ENCODE results near the gene JADE1. TPM values are rescaled to one million over a fixed set of nuclear protein-coding genes. Genes with fewer than 3 reads are reported as not detected.
A peak's percentile ranks its signal among the peaks of the same experiment; 100 is the strongest.

The JADE1 gene
- total and polyA plus RNA-seq, 2 experiments from 2014 or later, result 84.2 to 158 TPM

- TF ChIP-seq ZNF462 (CRISPR knock-in tag; IDR thresholded peaks at IDR 0.05), result no peak
- no peak for TF ChIP-seq POLR2AphosphoS5 (IDR thresholded peaks at IDR 0.05; ENCODE audit: low read depth)
- TF ChIP-seq ETS1 (IDR thresholded peaks at IDR 0.05), result no peak
- TF ChIP-seq EZH2phosphoT487 (IDR thresholded peaks at IDR 0.05; ENCODE audit: unreplicated experiment), result no peak
- no peak for TF ChIP-seq JUNB (IDR thresholded peaks at IDR 0.05; ENCODE audit: unreplicated experiment)
- no peak for TF ChIP-seq ZNF331 (CRISPR knock-in tag; IDR thresholded peaks at IDR 0.05; ENCODE audit: low read depth)
- no peak for TF ChIP-seq ZNF114 (CRISPR knock-in tag; IDR thresholded peaks at IDR 0.05)
Observed at GRCh38 chr4:128832243-128832625, 22.7 kb downstream of the JADE1 start (continued).

GRCh38 chr4:128835498-128836222 is 26.2 kb downstream of the JADE1 start:
- H3K4me1 ChIP-seq (ENCODE audit: insufficient read depth), result peaks cover 87% of the 10 kb centered on the region
- DNase-seq (ENCODE audit: low spot score), result no peak
- H3K27me3 ChIP-seq (ENCODE audit: insufficient read depth), result no peaks in the 10 kb centered on the region
- H3K27ac ChIP-seq (ENCODE audit: low read depth), result no peak overlapping the region
- H3K4me2 ChIP-seq, result 0 out of 2 replicates have a peak overlapping the region, but pooled peaks have one; percentile 15
- peak overlapping the region; percentile 59 for H3K27ac Mint-ChIP-seq
- peaks cover 98% of the 10 kb centered on the region for H4K20me1 ChIP-seq (replicated peaks; ENCODE audit: insufficient read depth)
- H3K79me2 ChIP-seq (replicated peaks; ENCODE audit: insufficient read depth), result peaks cover 100% of the 10 kb centered on the region
- H3K4me3 ChIP-seq, result no peak overlapping the region
- peaks cover 82% of the 10 kb centered on the region for H3K4me1 Mint-ChIP-seq
- H3K36me3 Mint-ChIP-seq (ENCODE audit: low read depth), result peaks cover 88% of the 10 kb centered on the region
- H3K36me3 ChIP-seq (ENCODE audit: insufficient read depth), result peaks cover 77% of the 10 kb centered on the region
- peaks cover 11% of the 10 kb centered on the region for H3K27me3 Mint-ChIP-seq (ENCODE audit: insufficient read depth, low read depth, poor library complexity)
- H3K4me3 Mint-ChIP-seq, result no peak overlapping the region
- no peaks in the 10 kb centered on the region for H3K9me3 Mint-ChIP-seq
- ATAC-seq, result no peak
- peaks cover 30% of the 10 kb centered on the region for H3F3A ChIP-seq (replicated peaks; ENCODE audit: low read depth)
- no peak overlapping the region for H2AFZ ChIP-seq
- H3K9me2 ChIP-seq (ENCODE audit: insufficient read depth), result no peaks in the 10 kb centered on the region
- no peak for TF ChIP-seq CTCF (conservative IDR thresholded peaks at IDR 0.05; ENCODE audit: low read depth in 2 of 2)
- no peak for TF ChIP-seq EZH2phosphoT487 (IDR thresholded peaks at IDR 0.05; ENCODE audit: unreplicated experiment)
- TF ChIP-seq STAT1 (IDR thresholded peaks at IDR 0.05; ENCODE audit: unreplicated experiment), result no peak
- TF ChIP-seq POLR2AphosphoS5 (IDR thresholded peaks at IDR 0.05; ENCODE audit: low read depth), result no peak

Measured in GM23338 (cell line).